ENCODE results near the gene MTX3.
A peak's percentile ranks its signal among the peaks of the same experiment; 100 is the strongest.

Gene MTX3

GRCh38 chr5:79990598-79991507, at the start of gene MTX3:
TSS of gene MTX3 (minus strand) at chr5:79991262. CDS start at chr5:79991238, 24 bp downstream.
- DNase-seq (ENCODE audit: low read depth, low spot score) = peak; percentile 78

- no peak for DNase-seq (ENCODE audit: low read depth, low spot score)
Observed at GRCh38 chr5:80039650-80040049, 48.6 kb upstream of the MTX3 start.

GRCh38 chr5:80037366-80037765, 46.3 kb upstream of the MTX3 start:
- DNase-seq (ENCODE audit: low read depth, low spot score) = no peak

- DNase-seq (ENCODE audit: low read depth, low spot score) = no peak
Observed at GRCh38 chr5:80036615-80037014, 45.6 kb upstream of the MTX3 start.

GRCh38 chr5:80035839-80036238, 44.8 kb upstream of the MTX3 start:
- DNase-seq (ENCODE audit: low read depth, low spot score) = no peak

GRCh38 chr5:80034962-80035821, 44.1 kb upstream of the MTX3 start, which contains the start of gene THBS4:
TSS of gene THBS4 (plus strand) at chr5:80035348. CDS start at chr5:80035538, 190 bp downstream.
- DNase-seq (ENCODE audit: low read depth, low spot score) = no peak

GRCh38 chr5:80034559-80034958, 43.5 kb upstream of the MTX3 start:
- DNase-seq (ENCODE audit: low read depth, low spot score) = no peak

- no peak for DNase-seq (ENCODE audit: low read depth, low spot score)
Observed at GRCh38 chr5:80033513-80033912, 42.5 kb upstream of the MTX3 start.

- no peak for DNase-seq (ENCODE audit: low read depth, low spot score)
Observed at GRCh38 chr5:80031109-80031508, 40.0 kb upstream of the MTX3 start.

GRCh38 chr5:80026841-80027240, 35.8 kb upstream of the MTX3 start:
- no peak for DNase-seq (ENCODE audit: low read depth, low spot score)

GRCh38 chr5:80025069-80025468, 34.0 kb upstream of the MTX3 start:
- DNase-seq (ENCODE audit: low read depth, low spot score) = no peak

GRCh38 chr5:80010754-80011392, 19.8 kb upstream of the MTX3 start:
- DNase-seq (ENCODE audit: low read depth, low spot score) = no peak

GRCh38 chr5:80008995-80009765, 18.1 kb upstream of the MTX3 start:
- DNase-seq (ENCODE audit: low read depth, low spot score) = no peak

GRCh38 chr5:80002677-80003076, 11.6 kb upstream of the MTX3 start:
- no peak for DNase-seq (ENCODE audit: low read depth, low spot score)

- no peak for DNase-seq (ENCODE audit: low read depth, low spot score)
Observed at GRCh38 chr5:79999722-80000121, 8.7 kb upstream of the MTX3 start.

- DNase-seq (ENCODE audit: low read depth, low spot score) = no peak
Observed at GRCh38 chr5:79992891-79993657, 2.0 kb upstream of the MTX3 start.

- DNase-seq (ENCODE audit: low read depth, low spot score) = no peak
Observed at GRCh38 chr5:79990205-79990597, 861 bp downstream of the MTX3 start.

- DNase-seq (ENCODE audit: low read depth, low spot score) = no peak
Observed at GRCh38 chr5:79986260-79986659, 4.8 kb downstream of the MTX3 start.

- no peak for DNase-seq (ENCODE audit: low read depth, low spot score)
Observed at GRCh38 chr5:79985288-79985687, 5.8 kb downstream of the MTX3 start.

GRCh38 chr5:79984363-79984762, 6.7 kb downstream of the MTX3 start:
- DNase-seq (ENCODE audit: low read depth, low spot score) = no peak

Data from activated CD4-positive, CD25-positive, alpha-beta regulatory T cell treated with anti-CD3 and anti-CD28 coated beads, Interleukin-2, amount 50 U/mL, for 16 hours (primary cell).